Amygdala (tissue), 56 donors: ENCODE measurements around the gene MCM10.
"Not testable (repeated sequence)": the region's sequence is repeated elsewhere in the genome, so short reads cannot be mapped to it uniquely, and the experiment has no call there.

Experiments used
- DNase-seq, 56 donors: peaks; one replicate each; lab custom pipeline; 2025; lab: John Stamatoyannopoulos, UW

Gene MCM10

GRCh38 chr10:13219685-13220670 is 58.6 kb downstream of the MCM10 start:
- DNase-seq: peak in 1 of 56 donors; percentile 9

DNA sequence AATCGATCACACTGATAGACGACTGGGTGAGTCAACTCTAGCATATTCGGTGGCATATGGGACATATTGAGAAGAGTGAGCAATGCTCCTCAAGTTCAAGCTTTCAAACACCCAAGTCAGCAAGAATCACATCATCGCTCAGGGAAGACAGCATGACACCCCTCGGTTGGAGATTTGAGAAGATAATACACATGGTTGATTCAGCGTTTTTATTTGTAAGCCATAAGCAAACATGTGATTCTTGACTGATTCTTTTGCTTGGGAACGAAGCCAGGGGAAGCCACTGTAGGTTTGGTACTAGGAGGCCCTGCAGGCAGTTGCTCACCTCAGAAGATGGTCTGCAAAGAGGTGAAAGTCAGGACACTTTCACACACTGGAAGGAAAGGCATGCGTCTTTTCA is 60.2 kb downstream of the MCM10 start:
- no peak for DNase-seq

- DNase-seq: no peak
Observed at GRCh38 chr10:13222151-13222550, 60.8 kb downstream of the MCM10 start.

GRCh38 chr10:13222566-13222965 is 61.2 kb downstream of the MCM10 start:
- no peak for DNase-seq

DNA sequence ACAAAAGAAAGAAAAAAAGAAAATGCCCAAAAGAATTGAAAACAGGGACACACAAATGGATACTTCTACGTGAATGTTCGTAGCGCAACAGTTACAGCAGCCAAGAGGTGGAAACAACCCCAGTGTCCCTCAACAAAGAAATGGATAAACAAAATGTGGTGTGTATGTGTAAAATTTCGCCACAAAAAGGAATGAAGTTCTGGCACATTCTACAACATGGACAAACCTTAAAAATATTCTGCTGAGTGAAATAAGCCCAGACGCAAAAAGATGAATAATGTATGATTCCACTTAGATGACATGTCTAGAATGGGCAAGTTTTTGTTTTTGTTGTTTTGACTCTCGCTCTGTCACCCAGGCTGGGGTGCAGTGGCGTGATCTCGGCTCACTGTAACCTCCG is 61.9 kb downstream of the MCM10 start:
- no peak for DNase-seq

- no peak for DNase-seq
Observed at GRCh38 chr10:13224210-13224995, 63.0 kb downstream of the MCM10 start.

GRCh38 chr10:13225601-13226000 is 64.2 kb downstream of the MCM10 start:
- DNase-seq: no peak

- no peak for DNase-seq
Observed at GRCh38 chr10:13227031-13227430, 65.7 kb downstream of the MCM10 start.

DNA sequence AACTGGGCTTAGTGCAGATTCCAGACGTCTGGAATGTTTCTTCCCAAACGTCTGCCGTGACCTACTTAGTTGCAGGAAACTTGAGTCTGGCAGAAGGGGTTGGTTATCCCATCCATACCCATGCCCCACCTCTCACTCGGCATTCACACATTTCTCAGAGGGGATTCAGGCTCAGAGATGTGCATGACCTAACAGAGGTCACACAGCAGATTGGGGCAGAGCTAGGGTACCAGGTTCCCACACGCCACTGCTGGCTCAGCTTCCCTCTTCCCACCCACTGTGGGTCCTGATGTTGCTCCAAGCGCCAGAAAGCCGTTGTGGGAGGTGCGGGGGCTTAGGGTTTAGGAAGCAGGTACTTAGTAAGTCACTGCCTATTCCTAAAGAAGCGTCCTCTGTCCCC is 69.8 kb downstream of the MCM10 start:
- DNase-seq: no peak

GRCh38 chr10:13231808-13232207 is 70.5 kb downstream of the MCM10 start:
- no peak for DNase-seq

GRCh38 chr10:13233358-13233757 is 72.0 kb downstream of the MCM10 start:
- DNase-seq: no peak

- DNase-seq: no peak
Observed at GRCh38 chr10:13234172-13234571, 72.8 kb downstream of the MCM10 start, which contains the start of gene UCMA. Gene UCMA, minus strand, starts transcription at chr10:13234374. Its CDS starts 116 bp downstream, at chr10:13234258.

GRCh38 chr10:13234736-13235135 is 73.4 kb downstream of the MCM10 start:
- not testable (repeated sequence) for DNase-seq

GRCh38 chr10:13236638-13237037 is 75.3 kb downstream of the MCM10 start:
- DNase-seq: no peak

DNA sequence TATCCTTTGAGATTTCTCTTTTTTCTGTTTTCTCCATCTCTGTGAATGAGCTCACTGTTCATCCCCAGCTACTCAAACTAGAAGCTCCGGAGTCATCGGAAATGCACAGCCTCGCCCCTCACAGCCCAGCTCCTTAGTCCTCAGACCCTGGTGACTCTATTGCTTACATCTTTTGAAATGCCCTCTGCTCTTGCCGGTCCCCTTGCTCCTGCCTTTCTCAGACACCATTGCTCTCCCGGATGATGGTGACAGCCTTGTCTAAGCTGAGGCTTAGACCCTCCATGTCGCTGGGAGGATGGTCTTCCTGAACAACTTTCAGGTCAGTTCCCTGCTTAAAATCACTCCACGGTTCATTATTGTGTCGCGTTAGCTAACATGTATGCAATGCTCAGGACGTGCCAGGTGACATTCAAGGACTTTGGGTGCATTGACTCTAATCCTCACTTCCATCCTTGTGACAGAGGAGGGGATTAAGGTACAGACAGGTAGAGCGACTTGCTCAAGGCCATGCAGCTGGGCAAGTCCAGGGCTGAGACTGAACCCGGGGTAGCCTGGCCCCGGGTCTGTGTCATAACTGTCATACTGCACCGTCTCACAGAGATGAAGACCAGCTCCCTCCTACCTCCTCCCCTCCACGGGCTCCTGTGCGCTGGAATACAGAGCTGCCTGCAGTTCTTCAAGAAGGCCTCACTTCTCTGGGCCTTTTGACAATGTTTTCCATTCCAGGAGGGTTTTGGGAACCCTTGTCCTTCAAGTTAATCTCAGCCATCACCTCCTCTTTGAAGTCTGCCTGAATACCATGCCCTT is 77.1 kb downstream of the MCM10 start:
- no peak for DNase-seq

- no peak for DNase-seq
Observed at GRCh38 chr10:13239923-13240322, 78.6 kb downstream of the MCM10 start.

GRCh38 chr10:13241613-13242012 is 80.3 kb downstream of the MCM10 start:
- DNase-seq: no peak

DNA sequence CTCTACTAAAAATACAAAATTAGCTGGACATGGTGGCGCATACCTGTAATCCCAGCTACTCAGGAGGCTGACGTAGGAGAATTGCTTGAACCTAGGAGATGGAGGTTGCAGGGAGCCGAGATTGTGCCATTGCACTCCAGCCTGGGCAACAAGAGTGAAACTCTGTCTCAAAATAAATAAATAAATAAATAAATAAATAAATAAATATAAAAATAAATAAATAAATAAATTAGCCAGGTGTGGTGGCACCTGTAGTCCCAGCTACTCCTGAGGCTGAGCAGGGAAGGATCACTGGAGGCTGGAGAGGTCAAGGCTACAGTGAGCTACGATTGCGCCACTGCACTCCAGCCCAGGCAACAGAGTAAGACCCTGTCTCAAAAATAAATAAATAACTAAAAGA is 80.9 kb downstream of the MCM10 start:
- not testable (repeated sequence) for DNase-seq

- DNase-seq: peak in 1 of 56 donors; percentile 5
Observed at GRCh38 chr10:13247246-13247645, 85.9 kb downstream of the MCM10 start.

DNA sequence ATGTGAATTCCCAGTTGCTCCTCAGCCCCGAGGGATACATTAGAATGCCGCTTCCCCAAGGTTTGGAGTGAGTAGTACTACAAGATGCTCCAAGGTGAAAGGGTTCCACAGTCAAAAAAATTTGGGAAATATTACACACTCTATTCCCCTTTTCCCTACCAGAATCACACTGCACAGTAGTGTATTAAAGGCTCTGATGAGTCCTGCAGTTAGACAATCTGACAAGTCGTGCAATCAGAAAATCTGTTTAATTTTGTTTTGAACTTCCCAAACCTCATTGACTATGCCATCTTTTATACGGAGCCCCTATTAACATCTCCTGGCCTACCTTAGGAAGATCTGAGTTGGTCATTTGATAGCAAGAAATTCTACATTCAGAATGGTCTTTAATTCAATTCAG is 86.4 kb downstream of the MCM10 start:
- DNase-seq: no peak

GRCh38 chr10:13253726-13254125 is 92.4 kb downstream of the MCM10 start:
- DNase-seq: no peak
